ENCODE measurements around the gene BCL2L13.
A peak's percentile ranks its signal among the peaks of the same experiment; 100 is the strongest.

Gene BCL2L13

GRCh38 chr22:17769013-17769715, 130.6 kb downstream of the BCL2L13 start:
- no peak for DNase-seq (ENCODE audit: low read depth)
- TF ChIP-seq CTCF (IDR thresholded peaks at IDR 0.05; ENCODE audit: insufficient read depth, low read depth, low read length, missing control alignments), result no peak

GRCh38 chr22:17769716-17770082, 131.1 kb downstream of the BCL2L13 start:
- H3K4me3 ChIP-seq (ENCODE audit: low read depth, low read length), result no peak overlapping the region
- no peak for DNase-seq (ENCODE audit: low read depth)
- TF ChIP-seq CTCF (IDR thresholded peaks at IDR 0.05; ENCODE audit: insufficient read depth, low read depth, low read length, missing control alignments), result no peak

More at GRCh38 chr22:17769013-17769715, 130.6 kb downstream of the BCL2L13 start:
- no peak overlapping the region for H3K4me3 ChIP-seq (ENCODE audit: low read depth, low read length)

- no peak for DNase-seq (ENCODE audit: low read depth)
- no peak for TF ChIP-seq CTCF (IDR thresholded peaks at IDR 0.05; ENCODE audit: insufficient read depth, low read depth, low read length, missing control alignments)
- no peak overlapping the region; the same call in 1 of the 2 replicates for H3K4me3 ChIP-seq (ENCODE audit: low read depth, low read length)
Measured at GRCh38 chr22:17770180-17771077, 131.9 kb downstream of the BCL2L13 start.

- DNase-seq (ENCODE audit: low read depth), result no peak
- H3K4me3 ChIP-seq (ENCODE audit: low read depth, low read length), result peak overlapping the region; percentile 85
Measured at GRCh38 chr22:17772249-17772957, 133.8 kb downstream of the BCL2L13 start.

GRCh38 chr22:17772958-17773605, 134.5 kb downstream of the BCL2L13 start:
- peak overlapping the region; percentile 85 for H3K4me3 ChIP-seq (ENCODE audit: low read depth, low read length)
- TF ChIP-seq CTCF (IDR thresholded peaks at IDR 0.05; ENCODE audit: insufficient read depth, low read depth, low read length, missing control alignments), result no peak
- peak; percentile 27 for DNase-seq (ENCODE audit: low read depth)

More at GRCh38 chr22:17772249-17772957, 133.8 kb downstream of the BCL2L13 start:
- TF ChIP-seq CTCF (IDR thresholded peaks at IDR 0.05; ENCODE audit: insufficient read depth, low read depth, low read length, missing control alignments), result no peak

- peak; percentile 75 for DNase-seq (ENCODE audit: low read depth)
- TF ChIP-seq CTCF (IDR thresholded peaks at IDR 0.05; ENCODE audit: insufficient read depth, low read depth, low read length, missing control alignments), result no peak
- H3K4me3 ChIP-seq (ENCODE audit: low read depth, low read length), result peak overlapping the region; percentile 85
Measured at GRCh38 chr22:17773606-17774205, 135.1 kb downstream of the BCL2L13 start.

Measured in GM12865 (cell line).